MM.1S (cell line): ENCODE data around the gene MIGA2.

ENCODE experiments used
- DNase-seq: peaks from one replicate; pipeline ENCODE4 v3.0.0-alpha.2; 2015
- H2AFZ ChIP-seq: fragments of 300-600 bp; sonication (generic); 2 replicates; pipeline ENCODE4 v1.6.0; 2016; ENCODE audit warnings: antibody characterized with exemption, low read length
- H3F3A ChIP-seq: fragments of 300-600 bp; sonication (generic); 2 replicates; pipeline ENCODE4 v1.6.1; 2016; ENCODE audit warnings: mild to moderate bottlenecking, antibody characterized with exemption, low read length, moderate library complexity, mixed read lengths; ENCODE audit not compliant: insufficient read depth
- H3K27ac ChIP-seq: fragments of 300-600 bp; sonication (generic); 2 replicates; pipeline ENCODE4 v1.5.1; 2016; ENCODE audit warnings: mild to moderate bottlenecking, low read length
- H3K27me3 ChIP-seq: fragments of 300-600 bp; sonication (generic); replicated peaks from 2 replicates; pipeline ENCODE4 v1.6.0; 2016; ENCODE audit warnings: low read length; ENCODE audit not compliant: insufficient read depth
- H3K36me3 ChIP-seq: fragments of 300-600 bp; sonication (generic); replicated peaks from 2 replicates; pipeline ENCODE4 v1.6.1; 2016; ENCODE audit warnings: mild to moderate bottlenecking, low read length, mixed read lengths; ENCODE audit not compliant: insufficient read depth
- H3K4me1 ChIP-seq: fragments of 300-600 bp; sonication (generic); 2 replicates; pipeline ENCODE4 v1.6.1; 2016; ENCODE audit warnings: low read length, mixed read lengths
- H3K4me2 ChIP-seq: fragments of 300-600 bp; sonication (generic); 2 replicates; pipeline ENCODE4 v1.6.0; 2016; ENCODE audit warnings: low read depth, low read length
- H3K4me3 ChIP-seq: fragments of 300-600 bp; sonication (generic); 2 replicates; pipeline ENCODE4 v1.5.1; 2016; ENCODE audit warnings: low read length, mixed read lengths
- H3K79me2 ChIP-seq: fragments of 300-600 bp; sonication (generic); 2 replicates; pipeline ENCODE4 v1.6.1; 2016; ENCODE audit warnings: mixed run types, low read length, mixed read lengths
- H3K9ac ChIP-seq: fragments of 300-600 bp; sonication (generic); 2 replicates; pipeline ENCODE4 v1.6.1; 2016; ENCODE audit warnings: low read length, mixed read lengths
- H3K9me2 ChIP-seq: fragments of 300-600 bp; sonication (generic); replicated peaks from 2 replicates; pipeline ENCODE4 v1.6.1; 2016; ENCODE audit warnings: mild to moderate bottlenecking, low read length, mixed read lengths; ENCODE audit not compliant: insufficient read depth
- H3K9me3 ChIP-seq: fragments of 300-600 bp; sonication (generic); replicated peaks from 2 replicates; pipeline ENCODE4 v1.6.1; 2016; ENCODE audit warnings: mild to moderate bottlenecking, low read length, mixed read lengths; ENCODE audit not compliant: insufficient read depth
- H4K20me1 ChIP-seq: fragments of 300-600 bp; sonication (generic); 2 replicates; pipeline ENCODE4 v1.6.1; 2016; ENCODE audit warnings: mild to moderate bottlenecking, low read length, moderate library complexity, mixed read lengths; ENCODE audit not compliant: insufficient read depth
- CTCF ChIP-seq: fragments of 300-600 bp; sonication (generic); IDR thresholded peaks from 2 replicates; pipeline ENCODE4 v1.5.1; 2016; ENCODE audit warnings: antibody characterized with exemption, low read length, mixed read lengths
- EZH2 ChIP-seq: fragments of 300-600 bp; sonication (generic); optimal IDR thresholded peaks from 2 replicates; pipeline ENCODE3; 2017; ENCODE audit warnings: low read depth, mild to moderate bottlenecking, antibody characterized with exemption, low read length, mixed read lengths
- EZH2phosphoT487 ChIP-seq: fragments of 300-600 bp; sonication (generic); IDR thresholded peaks from 2 replicates; pipeline ENCODE4 v1.6.1; 2018; ENCODE audit warnings: antibody characterized with exemption, low read length

MIGA2 gene

GRCh38 chr9:129040113-129040643 lies 3.8 kb downstream of the MIGA2 start:
- Histone ChIP-seq H4K20me1 (no peaks in the 10 kb centered on the region), H3K27me3 (no peaks in the 10 kb centered on the region), H3K36me3 (0 out of 2 replicates have a peak, but pooled peaks cover 4% of the 10 kb centered on the region), H3F3A (peaks cover 5% of the 10 kb centered on the region; the same call in 1 of the 2 replicates), H3K9ac (no peak overlapping the region), H3K79me2 (peaks cover 34% of the 10 kb centered on the region), H3K4me3 (no peak overlapping the region), H3K4me2 (no peak overlapping the region), H3K27ac (no peak overlapping the region), H3K4me1 (peaks cover 14% of the 10 kb centered on the region), H3K9me3 (no peaks in the 10 kb centered on the region), H3K9me2 (no peaks in the 10 kb centered on the region), H2AFZ (no peak overlapping the region)
- DNase-seq: no peak
- TF ChIP-seq EZH2 (no peak), EZH2phosphoT487 (no peak), CTCF (no peak)

GRCh38 chr9:129042016-129042415 lies 5.6 kb downstream of the MIGA2 start:
- no peak for TF ChIP-seq EZH2
- no peak for TF ChIP-seq CTCF
- no peak for TF ChIP-seq EZH2phosphoT487
- no peaks in the 10 kb centered on the region for H3K9me2 ChIP-seq
- no peak overlapping the region for H3K9ac ChIP-seq
- H2AFZ ChIP-seq: no peak overlapping the region
- H3K4me3 ChIP-seq: no peak overlapping the region
- DNase-seq: no peak
- H3K36me3 ChIP-seq: 0 out of 2 replicates have a peak, but pooled peaks cover 4% of the 10 kb centered on the region
- peaks cover 14% of the 10 kb centered on the region for H3K4me1 ChIP-seq
- no peaks in the 10 kb centered on the region for H3K9me3 ChIP-seq
- no peaks in the 10 kb centered on the region for H4K20me1 ChIP-seq
- H3F3A ChIP-seq: no peaks in the 10 kb centered on the region
- no peaks in the 10 kb centered on the region for H3K27me3 ChIP-seq
- peaks cover 28% of the 10 kb centered on the region for H3K79me2 ChIP-seq
- no peak overlapping the region for H3K27ac ChIP-seq
- no peak overlapping the region for H3K4me2 ChIP-seq

GRCh38 chr9:129052592-129052991 lies 16.2 kb downstream of the MIGA2 start:
- Histone ChIP-seq H3F3A (no peaks in the 10 kb centered on the region), H3K9me2 (no peaks in the 10 kb centered on the region), H3K4me3 (no peak overlapping the region), H3K4me1 (no peaks in the 10 kb centered on the region), H4K20me1 (no peaks in the 10 kb centered on the region), H3K9ac (no peak overlapping the region), H3K36me3 (no peaks in the 10 kb centered on the region), H3K4me2 (no peak overlapping the region), H3K9me3 (no peaks in the 10 kb centered on the region), H3K79me2 (no peaks in the 10 kb centered on the region), H2AFZ (no peak overlapping the region), H3K27ac (no peak overlapping the region), H3K27me3 (no peaks in the 10 kb centered on the region)
- DNase-seq: no peak
- TF ChIP-seq EZH2phosphoT487 (no peak), CTCF (no peak), EZH2 (no peak)
